Measurements from ENCODE around the gene EED. TPM values are rescaled to one million over a fixed set of nuclear protein-coding genes. Genes with fewer than 3 reads are reported as not detected.
"Not testable (repeated sequence)": the region's sequence is repeated elsewhere in the genome, so short reads cannot be mapped to it uniquely, and the experiment has no call there.

The EED gene
- total and polyA plus RNA-seq, 2 experiments from 2014 or later, result 15.0 to 19.4 TPM

GRCh38 chr11:86228269-86229038, 16.1 kb upstream of the EED start:
- no peaks in the 10 kb centered on the region for H4K20me1 ChIP-seq (ENCODE audit: insufficient read depth)

GRCh38 chr11:86229039-86229330, 15.6 kb upstream of the EED start:
- 83 to 87% methylated on average over 3 of the region's 3 CpGs for WGBS, 2 experiments (ENCODE audit: low coverage in 1 of 2, low lambda C conversion rate in 2 of 2, missing lambda C conversion rate in 2 of 2)
- not testable (repeated sequence) for H3K4me2 ChIP-seq (ENCODE audit: unreplicated experiment); H3K9ac ChIP-seq

More at GRCh38 chr11:86228269-86229038, 16.1 kb upstream of the EED start:
- Histone ChIP-seq H3K27me3 (replicated peaks; ENCODE audit: insufficient read depth) (no peaks in the 10 kb centered on the region), H3K4me1 (ENCODE audit: insufficient read depth) (peaks cover 14% of the 10 kb centered on the region), H3K79me2 (ENCODE audit: insufficient read depth) (no peaks in the 10 kb centered on the region), H3F3A (ENCODE audit: insufficient read depth) (peaks cover 10% of the 10 kb centered on the region), H3K36me3 (ENCODE audit: low read depth) (no peaks in the 10 kb centered on the region), H3K4me3 (no peak overlapping the region), H3K4me2 (ENCODE audit: unreplicated experiment) (no peak overlapping the region), H3K27ac (no peak overlapping the region), H3K9me3 (ENCODE audit: low read depth) (no peaks in the 10 kb centered on the region), H3K9ac (no peak overlapping the region), H3K9me2 (ENCODE audit: insufficient read depth) (no peaks in the 10 kb centered on the region), H2AFZ (no peak overlapping the region)
- DNase-seq, result no peak
- TF ChIP-seq EZH2 (IDR thresholded peaks at IDR 0.05; ENCODE audit: insufficient read depth, poor library complexity, severe bottlenecking) (no peak), EZH2phosphoT487 (IDR thresholded peaks at IDR 0.05; ENCODE audit: insufficient read depth, low read depth) (no peak)
- WGBS, 2 experiments (ENCODE audit: low coverage in 1 of 2, low lambda C conversion rate in 2 of 2, missing lambda C conversion rate in 2 of 2), result 97 to 98% methylated on average over 3 of the region's 3 CpGs
- in situ Hi-C loops (cut with MboI), result no loop called here

GRCh38 chr11:86230179-86230804, 14.3 kb upstream of the EED start:
- Histone ChIP-seq H3K79me2 (ENCODE audit: insufficient read depth) (no peaks in the 10 kb centered on the region), H3K9me2 (ENCODE audit: insufficient read depth) (no peaks in the 10 kb centered on the region), H2AFZ (no peak overlapping the region), H3K4me3 (no peak overlapping the region), H3K9me3 (ENCODE audit: low read depth) (no peaks in the 10 kb centered on the region), H3K4me1 (ENCODE audit: insufficient read depth) (peaks cover 14% of the 10 kb centered on the region), H4K20me1 (ENCODE audit: insufficient read depth) (no peaks in the 10 kb centered on the region), H3K36me3 (ENCODE audit: low read depth) (no peaks in the 10 kb centered on the region), H3K4me2 (ENCODE audit: unreplicated experiment) (peak overlapping the region; percentile 63), H3K9ac (no peak overlapping the region), H3F3A (ENCODE audit: insufficient read depth) (peaks cover 10% of the 10 kb centered on the region), H3K27me3 (replicated peaks; ENCODE audit: insufficient read depth) (no peaks in the 10 kb centered on the region), H3K27ac (peak overlapping the region; percentile 44)
- DNase-seq, result peak; percentile 28
- no peak for TF ChIP-seq EZH2phosphoT487 (IDR thresholded peaks at IDR 0.05; ENCODE audit: insufficient read depth, low read depth)
- TF ChIP-seq EZH2 (IDR thresholded peaks at IDR 0.05; ENCODE audit: insufficient read depth, poor library complexity, severe bottlenecking), result no peak
- in situ Hi-C loops (cut with MboI), result no loop called here
- 92 to 94% methylated on average over 1 of the region's 1 CpG for WGBS, 2 experiments (ENCODE audit: low coverage in 1 of 2, low lambda C conversion rate in 2 of 2, missing lambda C conversion rate in 2 of 2)

More at GRCh38 chr11:86229039-86229330, 15.6 kb upstream of the EED start:
- H3F3A ChIP-seq (ENCODE audit: insufficient read depth); H2AFZ ChIP-seq; H3K4me3 ChIP-seq; in situ Hi-C loops (cut with MboI); H3K9me2 ChIP-seq (ENCODE audit: insufficient read depth); H3K9me3 ChIP-seq (ENCODE audit: low read depth); H3K27me3 ChIP-seq (replicated peaks; ENCODE audit: insufficient read depth); H3K36me3 ChIP-seq (ENCODE audit: low read depth); H4K20me1 ChIP-seq (ENCODE audit: insufficient read depth); H3K79me2 ChIP-seq (ENCODE audit: insufficient read depth); H3K27ac ChIP-seq; DNase-seq: not testable (repeated sequence)
- H3K4me1 ChIP-seq (ENCODE audit: insufficient read depth), result peaks cover 14% of the 10 kb centered on the region

DNA sequence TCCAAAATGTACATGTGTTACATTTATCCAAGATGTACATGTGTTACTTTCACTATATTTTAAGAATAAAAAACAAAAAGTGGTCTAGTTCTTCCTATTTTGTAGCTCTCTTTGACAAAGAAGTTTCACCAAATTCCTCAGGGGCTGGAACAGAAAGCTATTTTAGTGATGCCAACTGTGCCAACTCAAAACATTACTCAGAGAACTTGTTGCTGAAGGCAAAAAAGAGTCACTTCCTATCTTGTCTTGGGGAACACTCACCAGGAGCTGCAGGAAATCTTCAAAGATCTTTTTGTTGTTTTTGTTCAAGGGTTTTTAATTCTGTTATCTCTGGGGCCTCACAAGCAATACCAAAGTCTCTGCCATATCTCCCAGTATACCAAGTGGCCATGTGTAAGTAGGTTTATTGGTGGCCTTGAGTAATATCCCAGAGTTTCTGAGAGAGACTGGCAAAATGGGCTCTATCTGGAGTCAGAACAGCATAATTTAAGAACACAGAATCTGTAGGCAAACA, 13.6 kb upstream of the EED start:
- in situ Hi-C loops (cut with MboI), result no loop called here
- Histone ChIP-seq H3K4me1 (ENCODE audit: insufficient read depth) (peaks cover 14% of the 10 kb centered on the region), H3K9me3 (ENCODE audit: low read depth) (no peaks in the 10 kb centered on the region), H3K9ac (peak overlapping the region; percentile 18; the same call in 1 of the 2 replicates), H3K27ac (peak overlapping the region; percentile 44), H2AFZ (peak overlapping the region; percentile 45), H3F3A (ENCODE audit: insufficient read depth) (peaks cover 10% of the 10 kb centered on the region), H3K4me2 (ENCODE audit: unreplicated experiment) (peak overlapping the region; percentile 63), H4K20me1 (ENCODE audit: insufficient read depth) (no peaks in the 10 kb centered on the region), H3K36me3 (ENCODE audit: low read depth) (no peaks in the 10 kb centered on the region), H3K4me3 (peak overlapping the region; percentile 39), H3K27me3 (replicated peaks; ENCODE audit: insufficient read depth) (no peaks in the 10 kb centered on the region), H3K79me2 (ENCODE audit: insufficient read depth) (no peaks in the 10 kb centered on the region), H3K9me2 (ENCODE audit: insufficient read depth) (no peaks in the 10 kb centered on the region)
- TF ChIP-seq EZH2phosphoT487 (IDR thresholded peaks at IDR 0.05; ENCODE audit: insufficient read depth, low read depth) (no peak), EZH2 (IDR thresholded peaks at IDR 0.05; ENCODE audit: insufficient read depth, poor library complexity, severe bottlenecking) (no peak)
- peak; percentile 79 for DNase-seq

Measured in GM23248 (cell line).